ENCODE measurements around the gene XG. TPM values are rescaled to one million over a fixed set of nuclear protein-coding genes. Genes with fewer than 3 reads are reported as not detected.
"Not testable (repeated sequence)": the region's sequence is repeated elsewhere in the genome, so short reads cannot be mapped to it uniquely, and the experiment has no call there.

The XG gene
- total RNA-seq, 1 donor: 4.7 TPM

DNA sequence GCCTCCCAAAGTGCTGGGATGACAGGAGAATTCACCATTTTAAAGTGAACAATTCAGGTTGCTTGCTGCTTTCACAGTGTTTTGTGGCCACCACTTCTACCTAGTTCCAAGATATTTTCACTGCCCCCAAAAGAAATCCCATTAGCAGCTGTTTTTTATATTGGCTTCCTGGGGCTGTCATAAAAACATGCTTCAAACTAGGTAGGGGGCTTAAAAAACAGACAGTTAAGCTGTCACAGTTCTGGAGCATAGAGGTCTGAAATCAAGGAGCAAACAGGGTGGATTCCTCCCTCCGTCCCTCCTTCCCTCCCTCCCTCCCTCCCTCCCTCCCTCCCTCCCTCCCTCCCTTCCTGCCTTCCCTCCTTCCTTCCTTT is 3.0 kb upstream of the XG start:
- no peak for TF ChIP-seq CTCF (IDR thresholded peaks at IDR 0.05; ENCODE audit: insufficient read depth, low read depth, low read length)
- DNase-seq (ENCODE audit: low read depth): no peak
- H3K4me3 ChIP-seq (ENCODE audit: low read depth, low read length): no peak overlapping the region

DNA sequence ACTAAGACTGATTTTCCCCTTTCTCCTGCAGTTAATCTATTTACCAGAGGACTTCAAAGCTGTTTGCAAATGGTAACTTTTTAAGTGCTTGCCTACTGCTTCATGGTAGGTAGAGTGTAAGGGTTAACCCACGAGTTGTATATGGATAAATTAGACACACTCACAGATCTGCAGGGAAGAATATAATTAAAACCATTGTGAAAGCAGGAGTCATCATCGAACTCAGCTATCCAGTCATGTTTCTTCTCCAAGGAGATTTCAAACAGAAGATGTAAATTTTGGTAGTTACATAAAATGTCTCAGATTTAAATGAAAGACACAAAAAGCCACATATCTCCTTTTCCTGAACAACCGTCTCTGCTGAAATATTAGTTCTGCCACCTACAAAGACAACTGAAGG is 549 bp upstream of the XG start:
- no peak for DNase-seq (ENCODE audit: low read depth)
- no peak for TF ChIP-seq CTCF (IDR thresholded peaks at IDR 0.05; ENCODE audit: insufficient read depth, low read depth, low read length)
- H3K4me3 ChIP-seq (ENCODE audit: low read depth, low read length): no peak overlapping the region

DNA sequence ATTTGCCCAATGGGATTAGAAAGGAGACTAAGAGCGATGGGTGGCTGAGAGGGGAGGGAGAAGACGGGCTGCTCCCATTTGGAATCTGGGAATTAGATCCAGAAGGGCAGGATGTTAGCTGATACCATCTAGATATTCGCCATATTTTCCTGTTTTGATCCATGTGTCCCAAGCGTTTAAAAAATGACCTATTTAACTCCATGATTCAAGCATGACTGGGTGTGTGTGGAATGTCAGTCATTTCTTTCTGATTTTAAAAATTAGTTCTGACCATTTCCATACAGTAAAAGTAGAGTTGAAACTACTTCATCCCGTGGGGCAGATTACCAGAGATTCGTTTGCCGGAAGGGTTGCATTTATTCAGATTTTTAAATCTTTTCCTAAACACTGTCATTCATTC is 601 bp downstream of the XG start:
- H3K4me3 ChIP-seq (ENCODE audit: low read depth, low read length); DNase-seq (ENCODE audit: low read depth): not testable (repeated sequence)

- DNase-seq (ENCODE audit: low read depth): peak; percentile 8
- not testable (repeated sequence) for H3K4me3 ChIP-seq (ENCODE audit: low read depth, low read length)
Observed at GRCh38 chrX:2755163-2755715, 3.4 kb downstream of the XG start.

DNA sequence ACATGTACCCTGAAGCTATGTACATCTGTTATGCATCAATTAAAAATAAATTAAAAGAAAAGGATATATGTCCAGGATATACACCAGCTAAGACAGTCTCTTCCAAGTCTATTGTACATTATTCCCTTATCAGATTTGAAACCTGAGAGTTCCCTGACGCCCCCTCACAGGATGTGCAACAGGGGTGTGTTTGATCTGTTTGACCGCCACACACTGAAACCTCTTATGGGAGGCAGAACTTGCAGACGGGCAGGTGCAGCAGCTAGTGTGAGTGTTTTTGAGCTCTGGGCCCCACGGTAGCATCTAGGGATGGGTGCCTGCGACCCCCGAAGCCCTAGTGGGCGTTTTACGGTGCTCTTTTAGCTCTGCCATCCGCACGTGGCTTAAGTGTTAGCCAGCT is 4.7 kb downstream of the XG start:
- TF ChIP-seq CTCF (IDR thresholded peaks at IDR 0.05; ENCODE audit: insufficient read depth, low read depth, low read length): no peak
- DNase-seq (ENCODE audit: low read depth): no peak
- no peak overlapping the region for H3K4me3 ChIP-seq (ENCODE audit: low read depth, low read length)

- H3K4me3 ChIP-seq (ENCODE audit: low read depth, low read length): no peak overlapping the region
- DNase-seq (ENCODE audit: low read depth): no peak
- no peak for TF ChIP-seq CTCF (IDR thresholded peaks at IDR 0.05; ENCODE audit: insufficient read depth, low read depth, low read length)
Observed at GRCh38 chrX:2761246-2761645, 9.4 kb downstream of the XG start.

- H3K4me3 ChIP-seq (ENCODE audit: low read depth, low read length); DNase-seq (ENCODE audit: low read depth): not testable (repeated sequence)
Observed at GRCh38 chrX:2762671-2763070, 10.8 kb downstream of the XG start.

DNA sequence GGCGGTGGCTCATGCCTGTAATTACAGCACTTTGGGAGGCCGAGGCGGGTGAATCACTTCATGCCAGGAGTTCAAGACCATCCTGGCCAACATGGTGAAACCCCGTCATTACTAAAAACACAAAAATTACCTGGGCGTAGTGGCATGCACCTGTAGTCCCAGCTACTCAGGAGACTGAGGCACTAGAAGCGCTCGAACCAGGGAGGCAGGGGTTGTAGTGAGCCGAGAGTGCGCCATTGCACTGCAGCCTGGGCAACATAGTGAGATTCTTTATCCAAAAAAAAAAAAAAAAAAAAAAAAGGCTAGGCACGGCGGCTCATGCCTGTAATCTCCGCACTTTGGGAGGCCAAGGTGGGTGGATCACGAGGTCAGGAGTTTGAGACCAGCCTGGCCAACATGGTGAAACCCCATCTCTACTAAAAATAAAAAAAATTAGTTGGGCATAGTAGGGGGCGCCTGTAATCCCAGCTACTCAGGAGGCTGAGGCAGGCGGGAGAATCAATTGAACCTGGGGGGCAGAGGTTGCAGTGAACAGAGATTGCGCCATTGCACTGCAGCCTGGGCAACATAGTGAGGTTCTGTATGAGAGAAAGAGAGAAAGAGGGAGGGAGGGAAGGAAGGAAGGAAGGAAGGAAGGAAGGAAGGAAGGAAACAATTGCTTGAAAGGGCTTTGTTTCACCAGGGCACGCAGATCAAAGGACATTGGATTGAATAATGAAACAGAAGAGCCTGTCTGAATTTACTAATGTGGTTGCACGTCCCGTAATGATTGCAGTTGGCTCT is 13.1 kb downstream of the XG start:
- DNase-seq (ENCODE audit: low read depth): not testable (repeated sequence)

DNA sequence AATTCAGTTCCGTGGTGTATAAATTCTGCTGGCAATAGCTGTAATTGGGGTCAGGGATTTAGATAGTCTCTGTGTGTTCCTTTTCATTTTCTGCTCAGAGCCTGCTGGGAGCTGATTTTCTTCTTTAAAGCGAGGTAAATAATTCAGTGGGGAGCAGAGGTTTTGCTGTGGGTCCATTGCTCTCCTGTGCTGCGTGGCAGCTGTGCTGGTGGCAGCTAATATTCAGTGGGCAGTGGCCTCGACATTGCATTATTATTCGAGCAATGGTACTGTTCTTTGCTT is 13.7 kb downstream of the XG start:
- no peak overlapping the region for H3K4me3 ChIP-seq (ENCODE audit: low read depth, low read length)
- TF ChIP-seq CTCF (IDR thresholded peaks at IDR 0.05; ENCODE audit: insufficient read depth, low read depth, low read length): no peak
- no peak for DNase-seq (ENCODE audit: low read depth)

More for the DNA sequence above, 13.1 kb downstream of the XG start:
- not testable (repeated sequence) for H3K4me3 ChIP-seq (ENCODE audit: low read depth, low read length)
